Liver (tissue), 9 donors: Measurements from ENCODE around the gene CGN. TPM values are rescaled to one million over a fixed set of nuclear protein-coding genes. Genes with fewer than 3 reads are reported as not detected.
A peak's percentile ranks its signal among the peaks of the same experiment; 100 is the strongest.

ENCODE experiments used
- DNase-seq: peaks from one replicate; pipeline ENCODE4 v3.0.0-alpha.2; 2017; ENCODE audit warnings: low spot score
- H3K27ac ChIP-seq, 2 donors: one replicate each; pipeline ENCODE4 v1.7.0; 2013; ENCODE audit warnings: inconsistent platforms in 2 of 2, low read length in 2 of 2, control low read depth in 1 of 2, low read depth in 1 of 2, mild to moderate bottlenecking in 1 of 2
- H3K27me3 ChIP-seq, 4 donors: one replicate each; pipeline versions ENCODE4 v1.6.1 to v1.7.0; 2013; ENCODE audit warnings: low read length in 3 of 4, inconsistent platforms in 1 of 4, mild to moderate bottlenecking in 1 of 4, moderate library complexity in 1 of 4; ENCODE audit not compliant: control insufficient read depth in 4 of 4, insufficient read depth in 4 of 4
- H3K36me3 ChIP-seq, 4 donors: one replicate each; pipeline versions ENCODE4 v1.6.1 to v1.7.0; 2013; ENCODE audit warnings: low read length in 3 of 4, mild to moderate bottlenecking in 3 of 4, low read depth in 1 of 4, moderate library complexity in 1 of 4; ENCODE audit not compliant: control insufficient read depth in 4 of 4, insufficient read depth in 3 of 4
- H3K4me1 ChIP-seq, 4 donors: one replicate each; pipeline versions ENCODE4 v1.6.1 to v1.7.0; 2013; ENCODE audit warnings: low read length in 3 of 4, mild to moderate bottlenecking in 3 of 4, moderate library complexity in 1 of 4; ENCODE audit not compliant: control insufficient read depth in 4 of 4, insufficient read depth in 4 of 4
- H3K4me3 ChIP-seq, 3 donors: one replicate each; pipeline versions ENCODE4 v1.6.1 to v1.7.0; 2013; ENCODE audit warnings: low read length in 3 of 3, control low read depth in 1 of 3, low read depth in 1 of 3, mild to moderate bottlenecking in 1 of 3
- H3K9ac ChIP-seq, 2 donors: one replicate each; pipeline ENCODE4 v1.7.0; 2013; ENCODE audit warnings: low read length in 2 of 2, mild to moderate bottlenecking in 2 of 2, moderate library complexity in 2 of 2, control low read depth in 1 of 2, low read depth in 1 of 2
- H3K9me3 ChIP-seq, 4 donors: one replicate each; pipeline versions ENCODE4 v1.6.1 to v1.7.0; 2013; ENCODE audit warnings: low read length in 3 of 4; ENCODE audit not compliant: control insufficient read depth in 4 of 4
- ATF3 ChIP-seq: IDR thresholded peaks from 2 replicates; pipeline ENCODE4 v1.6.1; 2016; ENCODE audit warnings: antibody characterized with exemption
- CTCF ChIP-seq: fragments of 150-350 bp; IDR thresholded peaks from 2 replicates; pipeline ENCODE4 v1.5.1; 2017; ENCODE audit warnings: improper control_type of control experiment, low read depth, low read length; ENCODE audit not compliant: missing input control
- EGR1 ChIP-seq, 2 donors: IDR thresholded peaks; 2 replicates each; pipeline ENCODE4 v1.6.1; 2016 to 2018; ENCODE audit warnings: antibody characterized with exemption in 2 of 2, low read depth in 2 of 2
- FOXA1 ChIP-seq: IDR thresholded peaks from 2 replicates; pipeline ENCODE4 v1.6.1; 2016; ENCODE audit warnings: antibody characterized with exemption
- FOXA2 ChIP-seq: IDR thresholded peaks from 2 replicates; pipeline ENCODE4 v1.6.1; 2016; ENCODE audit warnings: antibody characterized with exemption
- GABPA ChIP-seq, 2 donors: IDR thresholded peaks in 1 of 2; conservative IDR thresholded peaks in 1 of 2; 2 replicates each; pipeline ENCODE4 v1.6.1; 2016; ENCODE audit warnings: antibody characterized with exemption in 2 of 2, mild to moderate bottlenecking in 1 of 2, moderate library complexity in 1 of 2
- HNF4A ChIP-seq, 2 donors: conservative IDR thresholded peaks; 2 replicates each; pipeline ENCODE4 v1.6.1; 2016; ENCODE audit warnings: antibody characterized with exemption in 2 of 2, mild to moderate bottlenecking in 2 of 2
- HNF4G ChIP-seq: IDR thresholded peaks from 2 replicates; pipeline ENCODE4 v1.6.1; 2016; ENCODE audit warnings: antibody characterized with exemption
- JUND ChIP-seq, 2 donors: IDR thresholded peaks; 2 replicates each; pipeline ENCODE4 v1.6.1; 2016; ENCODE audit warnings: antibody characterized with exemption in 2 of 2
- MAX ChIP-seq: IDR thresholded peaks from 2 replicates; pipeline ENCODE4 v1.6.1; 2016; ENCODE audit warnings: antibody characterized with exemption
- NR2F2 ChIP-seq: IDR thresholded peaks from 2 replicates; pipeline ENCODE4 v1.6.1; 2016; ENCODE audit warnings: antibody characterized with exemption
- RAD21 ChIP-seq, 2 donors: IDR thresholded peaks; 2 replicates each; pipeline ENCODE4 v1.6.1; 2016; ENCODE audit warnings: antibody characterized with exemption in 2 of 2, mild to moderate bottlenecking in 2 of 2
- REST ChIP-seq: IDR thresholded peaks from 2 replicates; pipeline ENCODE4 v1.6.1; 2016; ENCODE audit warnings: antibody characterized with exemption, mild to moderate bottlenecking
- RXRA ChIP-seq, 2 donors: IDR thresholded peaks; 2 replicates each; pipeline ENCODE4 v1.6.1; 2017 to 2018; ENCODE audit warnings: antibody characterized with exemption in 2 of 2, mild to moderate bottlenecking in 1 of 2
- SP1 ChIP-seq: IDR thresholded peaks from 2 replicates; pipeline ENCODE4 v1.6.1; 2018; ENCODE audit warnings: antibody characterized with exemption, mild to moderate bottlenecking
- TAF1 ChIP-seq: conservative IDR thresholded peaks from 2 replicates; pipeline ENCODE4 v1.6.1; 2016; ENCODE audit warnings: antibody characterized with exemption, mild to moderate bottlenecking
- YY1 ChIP-seq: IDR thresholded peaks from 2 replicates; pipeline ENCODE4 v1.6.1; 2016; ENCODE audit warnings: antibody characterized with exemption, mild to moderate bottlenecking
- ZBTB33 ChIP-seq: IDR thresholded peaks from 2 replicates; pipeline ENCODE4 v1.6.1; 2016; ENCODE audit warnings: antibody characterized with exemption
- WGBS: extraction: QIAGEN DNeasy Blood & Tissue Kit; methylation state at CpG from one replicate; pipeline ENCODE4 v1.1.7; 2013; 5-methylcytosine and 5-hydroxymethylcytosine counted together
- polyA plus RNA-seq, 2 donors: library from polyadenylated mRNA; stranded (reverse) in 1 of 2; unstranded in 1 of 2; fragments of 200-250 nt in 1 of 2; fragments of >200 nt in 1 of 2; fragmentation: Nextera tagmentation in 1 of 2; extraction: Ambion mirVana in 1 of 2; gene quantifications; one replicate each; pipeline versions ENCODE4 v1.2.1 to v1.2.3, GENCODE V29; 2013 to 2015
- total RNA-seq, 2 donors: library from RNA; depleted of rRNA; stranded (reverse); fragments of >200 nt; gene quantifications; one replicate each; pipeline ENCODE4 v1.2.3, GENCODE V29; 2014
- donor health status: healthy.
- donor health status: healthy.
- donor health status: healthy.
- donor health status: healthy.
- donor health status: healthy.

The CGN gene
- total and polyA plus RNA-seq, 4 donors: 16.9 to 48.9 (median 19.4) TPM

- 1% methylated on average over 70 of the region's 70 CpGs for WGBS
- no peaks in the 10 kb centered on the region for H3K9me3 ChIP-seq
- H3K27me3 ChIP-seq: no peaks in the 10 kb centered on the region
- DNase-seq: peak; percentile 94
- peak within 1 kb of the TSS; percentile 83 to 85 for H3K27ac ChIP-seq
- TF ChIP-seq HNF4G (no peak), ATF3 (peak; percentile 54), NR2F2 (no peak), HNF4A (conservative IDR thresholded peaks at IDR 0.05) (no peak), FOXA2 (no peak), SP1 (peak; percentile 62), TAF1 (peak; percentile 91), FOXA1 (no peak), EGR1 (IDR thresholded peaks at IDR 0.05; ENCODE audit: low read depth in 2 of 2) (peak in 1 of 2 donors; percentile 1), REST (peak; percentile 94), JUND (IDR thresholded peaks at IDR 0.05) (peak in 1 of 2 donors; percentile 5), RXRA (IDR thresholded peaks at IDR 0.05) (no peak), GABPA (IDR thresholded peaks at IDR 0.05 in 1 of 2, conservative IDR thresholded peaks at IDR 0.05 in 1 of 2) (no peak), CTCF (no peak), MAX (no peak), ZBTB33 (no peak), RAD21 (IDR thresholded peaks at IDR 0.05) (no peak), YY1 (peak; percentile 10)
- H3K9ac ChIP-seq: peak within 1 kb of the TSS; percentile 3 to 31
- peaks cover 3 to 29% (median 25%) of the 10 kb centered on the region in 4 donors for H3K36me3 ChIP-seq
- H3K4me1 ChIP-seq: peaks cover 0 to 24% (median 18%) of the 10 kb centered on the region in 4 donors
- H3K4me3 ChIP-seq: peak within 1 kb of the TSS; percentile 68 to 71 (median 71)
Measured at GRCh38 chr1:151540021-151540981, 29.1 kb downstream of the CGN start, which contains the start of gene TUFT1. TSS of gene TUFT1 (plus strand) at chr1:151540309. CDS start at chr1:151540367, 58 bp downstream.
